Caki2 (cell line): ENCODE measurements around the gene TBC1D14. TPM values are rescaled to one million over a fixed set of nuclear protein-coding genes. Genes with fewer than 3 reads are reported as not detected.

Experiments used
- DNase-seq: peaks from one replicate; pipeline ENCODE4 v3.0.0-alpha.2; 2015; ENCODE audit warnings: low read depth
- in situ Hi-C: cut with HindIII; loops from 2 replicates; pipeline ENCODE4 v1.10.0; 2016; ENCODE audit warnings: low sequenced_read_pairs, low pct_unique_long_range_greater_than_20kb, mixed read lengths
- total RNA-seq: library from RNA; depleted of rRNA; stranded (reverse); fragments of >200 nt; shearing (Covaris generic); gene quantifications from 2 replicates; pipeline ENCODE4 v1.2.3, GENCODE V29; 2014; ENCODE audit warnings: low replicate concordance

The TBC1D14 gene
- total RNA-seq, 1 experiment from 2014 or later: 78.4 TPM

DNA sequence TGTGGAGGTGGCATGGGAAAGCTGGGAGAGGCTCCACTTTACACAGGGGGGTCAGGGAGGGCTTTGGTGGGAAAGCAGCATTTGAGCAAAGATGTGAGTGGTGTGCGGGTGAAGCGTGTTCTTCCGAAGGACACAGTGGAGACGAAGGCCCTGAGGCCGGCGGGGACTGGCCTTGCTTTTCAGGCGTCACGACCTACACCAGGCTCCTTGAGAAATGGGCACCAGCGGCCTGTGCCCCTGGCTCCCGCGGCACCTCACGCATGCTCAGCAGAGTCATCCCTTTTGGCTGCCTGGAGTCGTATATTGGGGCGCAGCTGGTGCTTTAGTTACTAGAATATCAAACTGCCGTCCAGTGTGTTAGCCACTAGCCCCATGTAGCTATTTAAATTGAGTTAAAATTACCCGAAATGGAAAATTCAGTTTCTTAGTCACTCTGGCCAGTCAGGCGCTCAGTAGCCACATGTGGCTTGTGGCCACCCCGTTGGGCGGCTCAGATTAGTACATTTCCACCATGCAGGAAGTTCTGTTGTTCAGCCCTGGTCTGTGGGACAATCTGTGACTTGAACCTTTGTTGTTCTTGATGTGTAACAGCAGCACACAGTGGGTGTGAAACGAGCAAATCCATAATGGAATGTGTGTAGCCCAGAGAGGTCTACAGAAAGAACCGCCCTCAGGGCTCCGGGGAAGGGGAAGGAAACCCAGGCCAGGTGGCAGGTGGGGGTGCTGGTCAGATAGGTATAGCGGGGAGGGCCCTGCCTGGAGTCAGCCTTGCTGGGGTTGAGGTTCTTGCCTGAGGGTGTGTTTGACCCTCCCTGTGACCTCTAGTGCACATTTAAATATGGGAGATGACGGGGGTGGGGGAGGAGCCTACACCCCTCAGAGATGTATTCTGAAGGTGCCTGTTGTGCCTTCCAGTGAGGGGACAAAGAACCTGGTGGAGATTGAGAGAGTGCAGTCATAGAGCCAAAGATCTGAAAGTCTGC, 30.4 kb downstream of the TBC1D14 start:
- DNase-seq: no peak

DNA sequence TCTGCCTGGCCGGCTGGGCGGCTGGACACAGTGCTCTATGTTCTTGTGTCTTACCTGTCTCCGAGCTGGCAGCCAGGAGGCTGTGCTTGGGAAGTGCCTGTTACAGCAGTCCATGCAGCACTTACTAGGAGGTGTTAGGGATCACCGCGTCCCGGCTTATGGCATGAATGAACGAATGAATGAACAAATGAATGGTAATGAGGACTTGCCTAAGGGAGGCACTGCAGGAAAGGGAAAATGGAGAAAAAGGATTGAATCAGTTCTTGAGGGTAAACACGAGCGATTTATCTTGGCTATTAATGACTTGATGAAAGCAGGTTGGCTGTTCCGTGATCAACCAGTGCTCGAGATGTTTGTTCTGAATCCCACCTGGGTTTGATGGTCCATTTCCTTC, 31.1 kb downstream of the TBC1D14 start:
- no peak for DNase-seq

More for the DNA sequence above, 30.4 kb downstream of the TBC1D14 start:
- in situ Hi-C loops: no loop called here

DNA sequence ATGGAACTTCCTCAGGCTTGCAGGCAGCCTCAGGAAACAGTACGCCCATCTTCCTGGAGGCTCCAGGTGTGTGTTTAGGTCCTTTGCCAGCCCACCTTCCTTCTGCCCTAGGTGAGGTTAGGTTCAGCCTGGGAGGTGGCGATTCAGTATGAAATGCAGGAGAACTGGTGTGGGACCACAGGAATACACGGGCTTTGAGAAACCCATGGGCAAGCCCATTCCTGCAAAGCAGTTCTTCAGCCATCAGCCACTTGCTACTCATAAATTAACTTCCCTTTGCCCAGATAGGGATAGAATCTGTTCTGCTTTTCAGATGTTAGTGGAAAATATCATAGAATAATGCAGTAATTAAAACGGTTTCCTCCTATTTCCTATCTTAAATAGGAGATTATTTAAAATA, 32.2 kb downstream of the TBC1D14 start:
- in situ Hi-C loops: no loop called here

More for the DNA sequence above, 31.1 kb downstream of the TBC1D14 start:
- in situ Hi-C loops: no loop called here

DNA sequence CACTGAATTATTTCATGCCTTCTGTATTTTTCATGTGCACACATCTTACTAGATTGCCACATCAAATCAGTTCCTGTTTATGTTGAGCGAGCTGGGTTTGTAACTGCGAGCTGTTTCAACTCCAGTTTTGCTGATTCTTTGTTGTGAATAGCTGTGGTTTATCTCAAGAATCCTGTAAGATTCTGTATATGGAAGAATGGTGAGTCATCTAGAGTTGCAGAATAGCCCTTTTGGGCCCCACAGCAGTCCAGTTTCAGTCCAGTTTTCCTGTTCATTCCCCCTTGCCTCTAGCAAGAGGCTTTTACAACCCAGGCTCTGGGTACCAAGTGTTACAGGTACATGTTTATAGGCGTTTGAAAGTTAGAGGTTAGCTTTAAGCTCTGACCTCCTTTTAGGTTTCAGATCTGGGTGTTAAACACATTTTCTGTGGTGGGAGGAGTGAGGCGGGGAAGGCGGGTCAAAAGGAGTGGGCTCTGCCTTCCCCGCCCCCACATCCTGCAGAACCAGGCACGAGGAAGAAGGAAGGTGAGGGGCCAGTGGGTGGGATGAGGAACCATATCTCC, 32.7 kb downstream of the TBC1D14 start:
- peak; percentile 83 for DNase-seq
- in situ Hi-C loops: no loop called here

More for the DNA sequence above, 32.2 kb downstream of the TBC1D14 start:
- no peak for DNase-seq

DNA sequence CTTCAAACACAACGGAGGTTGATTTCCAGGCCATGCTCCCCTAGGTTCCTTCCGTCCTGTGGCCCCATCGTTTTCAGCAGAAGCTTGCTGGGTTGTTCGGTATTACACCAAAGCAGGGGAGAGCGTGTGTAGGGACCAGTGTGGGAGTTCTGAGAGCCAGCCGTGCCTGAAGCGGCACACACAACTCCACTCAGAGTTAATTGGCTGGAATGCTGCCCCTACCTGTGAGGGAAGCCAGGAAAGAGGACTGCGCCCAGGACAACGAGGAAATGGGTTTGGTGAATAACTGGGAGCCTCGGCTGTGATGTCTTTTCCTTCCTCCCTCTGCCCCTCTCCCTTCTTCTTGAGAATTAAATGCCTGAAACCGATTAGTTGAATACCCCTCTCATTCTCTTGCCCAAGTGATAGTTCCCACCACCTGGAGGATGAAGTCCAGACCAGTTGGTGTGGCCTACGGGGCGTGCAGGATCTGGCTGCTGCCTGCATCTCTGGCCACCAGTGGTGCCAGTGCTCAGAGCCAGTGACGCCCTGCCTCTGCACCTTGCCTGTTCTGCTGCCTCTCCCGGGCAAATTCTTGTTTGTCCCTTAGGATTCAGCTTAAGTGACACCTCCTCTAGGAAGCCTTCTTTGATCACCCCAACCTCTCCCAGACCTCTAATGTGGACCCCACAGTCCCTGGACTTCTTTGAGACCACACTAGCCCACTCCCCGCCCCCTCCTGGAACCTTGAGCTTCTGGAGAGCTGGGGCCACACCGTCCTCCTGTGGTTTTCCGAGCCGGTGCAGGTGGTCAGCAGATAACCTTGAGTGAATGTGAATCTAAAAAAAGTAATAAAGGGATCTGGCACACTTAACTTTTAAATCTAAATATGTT, 33.6 kb downstream of the TBC1D14 start:
- peak; percentile 70 for DNase-seq
- in situ Hi-C loops: no loop called here

DNA sequence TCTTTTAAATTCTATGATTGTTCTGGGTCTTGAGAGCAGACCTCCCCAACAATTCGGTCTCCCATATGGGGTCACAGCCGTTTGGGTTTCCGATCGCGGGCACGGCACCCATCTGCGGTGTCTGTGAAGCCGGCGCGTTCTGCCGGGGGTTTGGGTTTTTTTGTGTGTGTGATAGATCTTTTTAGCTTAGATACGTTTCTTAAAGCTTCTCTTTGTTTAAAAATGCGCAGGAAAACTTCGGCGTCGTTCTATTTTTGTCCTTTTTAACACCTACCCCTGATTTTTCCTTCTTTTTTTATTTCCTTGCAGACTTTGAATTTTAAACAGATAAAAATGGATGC, 34.2 kb downstream of the TBC1D14 start:
- DNase-seq: no peak
- in situ Hi-C loops: no loop called here

DNA sequence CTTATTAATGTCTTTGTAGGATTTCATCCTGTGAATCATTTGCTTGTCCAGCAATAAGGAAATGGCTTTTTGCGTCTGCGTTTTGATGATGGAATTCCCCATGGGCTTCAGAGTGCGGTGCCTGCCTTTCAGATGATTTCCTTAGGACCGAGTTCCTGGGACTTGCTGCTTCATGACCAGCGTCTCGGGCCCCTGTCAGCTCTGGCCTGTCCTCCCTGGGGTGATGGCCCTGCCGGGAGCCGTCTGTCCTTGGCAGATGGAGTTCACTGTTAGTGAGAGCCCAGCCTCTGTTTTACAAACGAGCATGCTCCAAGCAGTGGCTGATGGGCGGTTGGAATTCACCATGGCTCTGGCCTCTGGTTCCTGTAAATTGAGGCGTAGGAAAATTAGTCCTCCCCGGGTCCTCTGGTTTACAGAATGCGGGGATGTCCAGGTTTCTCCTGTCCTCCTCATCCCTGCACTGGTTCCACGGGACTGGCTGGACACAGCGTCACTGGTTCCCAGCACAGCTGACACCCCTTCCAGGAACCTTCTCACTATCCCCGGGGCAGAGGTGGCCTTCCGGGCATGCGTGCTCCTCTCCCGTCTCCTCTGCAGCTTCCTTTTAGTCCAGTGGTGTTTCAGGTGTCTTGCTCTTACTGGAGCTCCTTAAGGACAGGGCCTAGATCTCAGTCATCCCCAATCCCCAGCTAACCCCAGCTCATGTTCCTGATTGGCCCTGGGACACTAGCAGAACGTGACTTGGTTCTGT, 34.9 kb downstream of the TBC1D14 start:
- DNase-seq: peak; percentile 60
- in situ Hi-C loops: no loop called here

DNA sequence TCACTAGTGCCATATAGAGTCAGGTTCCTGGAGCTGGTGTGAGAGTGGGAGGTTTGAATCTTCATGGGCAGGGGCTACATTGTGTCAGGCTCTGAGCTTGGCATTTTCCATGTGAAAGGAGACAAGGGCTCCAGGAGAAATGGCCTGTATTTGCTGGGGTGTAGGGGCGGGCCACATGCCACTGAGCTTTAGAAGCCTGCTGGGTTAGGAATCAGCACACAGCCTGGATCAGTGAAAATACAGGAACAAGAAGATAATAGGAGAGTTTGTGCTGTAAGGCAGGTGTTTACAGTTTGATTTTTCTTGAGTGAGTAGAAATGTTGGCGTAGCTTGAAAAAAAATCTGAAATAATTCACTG, 35.4 kb downstream of the TBC1D14 start:
- no peak for DNase-seq

DNA sequence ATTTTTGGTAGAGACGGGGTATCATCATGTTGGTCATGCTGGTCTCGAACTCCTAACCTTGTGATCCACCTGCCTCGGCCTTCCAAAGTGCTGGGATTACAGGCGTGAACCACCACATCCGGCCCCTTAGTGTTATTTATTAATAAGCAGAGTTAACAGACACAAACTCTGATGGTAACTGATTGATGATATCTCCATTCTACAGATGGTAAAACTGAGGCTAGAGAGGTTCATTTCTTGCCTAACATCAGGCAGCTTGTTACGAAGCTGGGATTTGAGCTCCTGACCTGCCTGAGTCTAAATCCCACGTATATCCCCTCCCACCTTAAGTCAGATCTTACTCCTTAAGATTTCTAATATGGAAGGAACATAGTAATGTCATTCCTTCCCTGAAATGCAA, 36.9 kb downstream of the TBC1D14 start:
- DNase-seq: no peak
- in situ Hi-C loops: no loop called here

More for the DNA sequence above, 35.4 kb downstream of the TBC1D14 start:
- in situ Hi-C loops: no loop called here

DNA sequence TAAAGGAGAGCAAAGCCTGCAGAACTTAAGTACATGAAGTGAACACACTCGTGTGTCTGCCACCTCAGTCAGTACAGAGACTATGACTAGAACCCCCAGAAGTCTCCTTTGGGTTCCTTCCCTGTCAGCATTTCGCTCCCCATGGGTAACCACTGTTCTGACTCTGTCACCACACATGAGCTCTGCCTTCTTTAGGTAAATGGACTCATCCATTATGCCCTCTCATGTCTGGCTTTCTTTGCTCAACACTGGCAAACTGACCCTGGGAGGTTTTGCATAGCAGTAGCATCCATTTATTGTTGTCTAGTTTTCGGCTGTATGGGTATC, 38.5 kb downstream of the TBC1D14 start:
- in situ Hi-C loops: no loop called here
- no peak for DNase-seq

DNA sequence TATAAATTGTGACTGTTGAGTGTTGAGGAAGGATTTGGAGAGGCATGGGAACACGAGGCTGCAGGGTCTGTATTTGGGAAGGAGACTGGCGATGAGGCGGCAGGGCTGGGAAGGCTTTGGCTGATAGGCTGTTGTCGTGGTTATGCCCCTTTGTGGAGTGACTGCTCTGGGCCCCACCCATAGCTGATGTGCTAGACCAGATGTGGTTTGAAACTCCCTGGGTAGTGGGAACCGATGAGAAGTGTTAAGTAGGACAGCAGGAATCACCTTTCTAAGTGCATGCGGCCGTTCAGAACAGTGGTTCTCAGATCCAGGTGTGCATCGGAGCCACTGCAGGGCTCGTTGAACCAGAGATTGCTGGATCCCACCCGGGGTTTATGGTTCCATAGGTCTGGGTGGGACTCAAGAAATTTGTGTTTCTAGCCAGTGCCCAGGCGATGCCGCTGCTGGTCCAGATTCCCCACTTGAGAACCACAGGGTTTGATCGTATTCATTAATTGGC, 42.3 kb downstream of the TBC1D14 start:
- in situ Hi-C loops: no loop called here
- no peak for DNase-seq

DNA sequence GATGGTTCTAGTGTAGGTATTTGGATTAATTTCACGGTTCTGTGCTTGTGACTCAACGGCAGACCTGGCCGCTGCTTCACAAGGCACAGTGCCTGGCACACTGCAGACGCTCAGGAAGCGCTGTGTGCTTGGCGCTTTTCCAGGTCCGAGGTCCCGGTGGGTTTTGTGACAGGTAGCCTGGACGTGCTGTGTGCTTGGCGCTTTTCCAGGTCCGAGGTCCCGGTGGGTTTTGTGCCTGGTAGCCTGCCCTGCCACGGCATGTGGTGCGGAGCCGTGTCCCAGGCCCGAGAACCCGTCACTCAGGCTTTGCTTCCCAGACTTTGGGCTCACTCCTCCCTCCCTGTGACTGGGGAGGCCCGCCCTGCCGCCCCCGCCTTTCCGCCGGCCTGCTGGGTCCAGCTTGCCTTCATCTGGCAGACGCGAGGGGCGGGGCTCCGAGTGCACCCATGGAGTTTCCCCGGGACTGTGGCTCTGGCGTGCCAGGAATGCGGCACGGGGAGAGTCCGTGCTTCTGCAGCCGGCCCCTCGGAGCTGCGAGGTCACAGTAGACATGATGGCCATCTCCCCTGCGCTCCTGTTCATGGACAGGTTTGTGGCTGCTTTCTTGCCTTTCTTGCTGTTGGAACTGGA, 44.2 kb downstream of the TBC1D14 start:
- peak; percentile 81 for DNase-seq
- in situ Hi-C loops: no loop called here

DNA sequence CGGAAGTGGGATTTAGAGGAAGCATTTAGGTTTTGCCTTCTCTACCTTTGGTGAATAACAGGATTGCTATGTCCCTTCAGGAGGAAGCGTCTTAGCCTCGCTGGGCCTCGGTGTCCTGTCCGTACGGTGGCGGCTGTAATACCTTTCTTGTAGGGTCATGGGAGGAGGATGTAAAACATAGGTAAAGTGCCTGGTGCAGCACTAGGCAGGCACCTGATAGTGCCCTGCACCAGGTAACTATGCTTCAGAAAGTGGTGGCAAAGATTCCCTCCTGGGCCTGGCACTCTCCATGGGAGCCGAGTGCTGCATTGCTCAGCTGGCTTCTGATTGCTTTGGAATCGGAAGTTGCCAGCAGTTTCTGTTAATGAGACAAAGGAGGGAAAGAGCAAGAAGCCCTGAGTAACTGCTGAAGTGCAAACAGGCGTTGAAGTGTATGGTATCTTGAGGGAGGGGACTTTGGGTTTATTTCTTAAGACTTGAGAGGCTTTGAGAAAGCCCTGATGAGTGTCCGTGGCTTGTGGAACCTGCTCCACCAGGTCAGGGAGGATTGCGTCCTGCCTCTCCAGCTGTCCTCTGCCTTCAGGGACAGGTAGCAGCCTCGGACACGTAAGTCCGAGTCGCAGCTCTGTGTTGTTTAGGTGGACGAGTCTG, 45.8 kb downstream of the TBC1D14 start:
- no peak for DNase-seq
- in situ Hi-C loops: no loop called here

DNA sequence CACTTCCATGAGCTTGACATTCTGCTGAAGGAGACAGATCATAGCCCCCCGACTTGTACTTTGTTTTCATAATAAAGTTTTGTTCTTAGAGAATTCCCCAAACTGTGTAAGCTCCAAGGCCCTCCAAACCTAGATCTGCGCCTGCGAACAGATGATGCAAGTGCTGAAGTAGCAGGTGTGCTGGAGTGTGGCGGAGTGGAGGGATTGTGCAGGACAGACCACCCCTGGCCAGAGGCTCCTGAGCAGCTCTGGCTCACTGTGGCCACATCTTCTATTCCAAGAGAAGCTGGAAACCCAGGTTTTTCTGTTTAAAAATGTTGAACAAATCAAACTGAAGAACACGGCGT, 46.4 kb downstream of the TBC1D14 start:
- in situ Hi-C loops: no loop called here
- DNase-seq: no peak

DNA sequence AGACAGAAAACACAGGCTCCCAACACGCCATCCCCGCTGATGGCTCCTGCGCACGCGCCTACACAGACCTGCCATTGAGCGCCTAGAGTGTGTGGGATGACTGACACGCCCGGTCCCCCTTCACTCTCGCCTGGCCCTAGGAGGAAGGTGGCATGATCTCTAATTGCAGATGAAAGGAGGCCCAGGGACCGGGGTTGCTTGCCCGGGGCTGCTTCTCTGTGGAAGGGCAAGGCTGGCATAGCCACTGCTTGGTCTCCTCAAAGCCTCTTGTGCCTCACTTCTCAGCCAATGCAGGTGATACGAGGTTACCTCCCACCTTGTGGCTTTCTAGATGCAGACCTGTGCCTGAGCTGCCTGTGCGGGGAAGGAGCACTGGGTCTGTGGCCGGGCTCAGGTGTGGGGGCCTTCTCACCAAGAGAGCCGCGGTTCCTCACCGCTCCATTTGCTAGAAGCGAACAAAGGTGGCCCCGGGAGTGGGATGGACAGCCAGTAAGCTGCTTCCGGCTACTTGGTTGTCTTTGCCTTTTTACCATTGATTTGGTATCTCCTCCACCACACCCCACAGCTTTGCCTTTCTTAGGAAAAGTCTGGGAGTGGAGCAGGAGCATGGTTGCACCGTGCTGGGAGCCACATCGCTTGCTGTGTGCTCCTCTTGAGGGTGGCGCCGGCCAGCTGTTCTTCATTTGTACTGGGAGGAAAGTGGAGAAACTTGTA, 47.0 kb downstream of the TBC1D14 start:
- DNase-seq: no peak
- in situ Hi-C loops: no loop called here

DNA sequence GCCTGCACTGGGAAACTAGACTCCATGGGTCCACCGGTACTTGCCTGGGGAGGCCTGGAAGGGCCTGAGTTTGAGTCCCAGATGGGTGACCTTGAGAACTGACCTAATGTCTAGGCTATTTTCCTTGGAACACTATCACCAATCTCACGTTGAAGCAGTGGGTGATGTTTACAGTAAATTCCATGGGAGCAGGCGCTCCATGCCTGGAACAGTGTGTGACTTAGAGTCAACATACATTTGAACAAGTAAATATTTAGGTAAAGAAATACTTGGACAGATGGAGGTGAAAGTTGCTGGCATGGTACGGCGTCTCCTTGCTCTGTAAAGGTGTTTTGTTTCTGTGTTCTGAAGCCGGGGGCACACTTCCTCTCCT, 47.5 kb downstream of the TBC1D14 start:
- no peak for DNase-seq
- in situ Hi-C loops: no loop called here

DNA sequence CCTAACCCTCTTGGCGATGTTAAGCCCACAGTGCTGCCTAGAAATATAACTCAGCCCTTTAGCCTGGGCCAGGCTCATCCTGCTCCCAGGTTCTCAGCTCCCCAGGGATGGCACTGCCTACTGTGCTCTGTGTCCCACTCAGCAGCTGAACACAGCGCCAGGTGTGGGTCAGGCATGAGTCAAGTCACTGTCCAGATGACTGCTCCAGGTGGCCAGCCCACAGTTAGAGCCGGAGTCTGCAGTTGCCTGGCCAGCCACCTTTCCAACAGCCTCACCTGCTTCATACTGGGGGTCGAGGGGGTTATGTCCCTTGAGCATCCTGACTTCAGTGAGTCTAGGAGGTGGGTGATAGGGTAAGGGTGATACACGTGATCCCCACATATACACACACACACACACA, 48.4 kb downstream of the TBC1D14 start:
- in situ Hi-C loops: no loop called here

More for the DNA sequence above, 48.4 kb downstream of the TBC1D14 start:
- no peak for DNase-seq
